ENCODE measurements around the gene WDR45B. TPM values are rescaled to one million over a fixed set of nuclear protein-coding genes. Genes with fewer than 3 reads are reported as not detected.

WDR45B gene
- total RNA-seq, 4 donors from 2014 or later = 85.1 to 104 (median 89.3) TPM

- no peak overlapping the region for H3K27ac ChIP-seq
- H3K27me3 ChIP-seq = no peaks in the 10 kb centered on the region
- intact Hi-C loops (cut with DNase I) = no loop called here
- TF ChIP-seq POLR2A (IDR thresholded peaks at IDR 0.05) (no peak), CTCF (IDR thresholded peaks at IDR 0.05) (no peak)
- peaks cover 0 to 8% (median 0%) of the 10 kb centered on the region in 3 donors for H3K36me3 ChIP-seq
- no peak overlapping the region for H3K4me3 ChIP-seq
- no peaks in the 10 kb centered on the region for H3K4me1 ChIP-seq
- H3K9me3 ChIP-seq = peaks cover 0 to 13% (median 0%) of the 10 kb centered on the region in 3 donors
- DNase-seq = no peak
- 58 to 75% methylated on average over 1 of the region's 1 CpG for WGBS, 2 donors
Measured at GRCh38 chr17:82683534-82683933, 35.3 kb upstream of the WDR45B start.

- Histone ChIP-seq H3K4me1 (no peaks in the 10 kb centered on the region), H3K27ac (no peak overlapping the region), H3K9me3 (peaks cover 0 to 13% (median 0%) of the 10 kb centered on the region in 3 donors), H3K4me3 (no peak overlapping the region), H3K36me3 (peaks cover 0 to 8% (median 0%) of the 10 kb centered on the region in 3 donors), H3K27me3 (no peaks in the 10 kb centered on the region)
- no peak for DNase-seq
- 93 to 96% methylated on average over 3 of the region's 3 CpGs for WGBS, 2 donors
- intact Hi-C loops (cut with DNase I) = no loop called here
- TF ChIP-seq CTCF (IDR thresholded peaks at IDR 0.05) (no peak), POLR2A (IDR thresholded peaks at IDR 0.05) (no peak)
Measured at GRCh38 chr17:82681547-82681946, 33.3 kb upstream of the WDR45B start.

- DNase-seq = no peak
- Histone ChIP-seq H3K27ac (no peak overlapping the region), H3K4me3 (no peak overlapping the region), H3K27me3 (no peaks in the 10 kb centered on the region), H3K36me3 (peaks cover 0 to 7% (median 0%) of the 10 kb centered on the region in 3 donors), H3K4me1 (peaks cover 0 to 7% (median 0%) of the 10 kb centered on the region in 3 donors), H3K9me3 (peaks cover 0 to 13% (median 0%) of the 10 kb centered on the region in 3 donors)
- 86 to 94% methylated on average over 7 to 18 of the region's 28 CpGs for WGBS, 2 donors
- intact Hi-C loops (cut with DNase I) = no loop called here
- no peak for TF ChIP-seq POLR2A (IDR thresholded peaks at IDR 0.05)
- no peak for TF ChIP-seq CTCF (IDR thresholded peaks at IDR 0.05)
Measured at GRCh38 chr17:82679586-82680465, 31.6 kb upstream of the WDR45B start.

- Histone ChIP-seq H3K36me3 (no peaks in the 10 kb centered on the region), H3K4me3 (no peak overlapping the region), H3K4me1 (peaks cover 0 to 10% (median 0%) of the 10 kb centered on the region in 3 donors), H3K9me3 (peaks cover 0 to 13% (median 0%) of the 10 kb centered on the region in 3 donors), H3K27ac (no peak overlapping the region), H3K27me3 (no peaks in the 10 kb centered on the region)
- DNase-seq = no peak
- intact Hi-C loops (cut with DNase I) = no loop called here
- WGBS, 2 donors = 71 to 80% methylated on average over 13 to 14 of the region's 14 CpGs
- TF ChIP-seq CTCF (IDR thresholded peaks at IDR 0.05) = no peak
- TF ChIP-seq POLR2A (IDR thresholded peaks at IDR 0.05) = no peak
Measured at GRCh38 chr17:82678265-82678891, 30.1 kb upstream of the WDR45B start.

GRCh38 chr17:82677353-82677925, 29.2 kb upstream of the WDR45B start:
- no peak for DNase-seq
- intact Hi-C loops (cut with DNase I) = no loop called here
- no peak overlapping the region for H3K27ac ChIP-seq
- TF ChIP-seq POLR2A (IDR thresholded peaks at IDR 0.05) = no peak
- no peak for TF ChIP-seq CTCF (IDR thresholded peaks at IDR 0.05)
- peaks cover 0 to 13% (median 0%) of the 10 kb centered on the region in 3 donors for H3K9me3 ChIP-seq
- no peak overlapping the region for H3K4me3 ChIP-seq
- no peaks in the 10 kb centered on the region for H3K27me3 ChIP-seq
- peaks cover 0 to 10% (median 0%) of the 10 kb centered on the region in 3 donors for H3K4me1 ChIP-seq
- H3K36me3 ChIP-seq = no peaks in the 10 kb centered on the region
- WGBS, 2 donors = 90 to 93% methylated on average over 17 to 22 of the region's 23 CpGs
